HT-29 (cell line): ENCODE results near the gene POLR3A. TPM values are rescaled to one million over a fixed set of nuclear protein-coding genes. Genes with fewer than 3 reads are reported as not detected.

ENCODE experiments used
- DNase-seq: peaks from one replicate; pipeline ENCODE4 v3.0.0-alpha.2; 2015; ENCODE audit warnings: low spot score
- total RNA-seq: library from RNA; depleted of rRNA; stranded (reverse); fragments of >200 nt; shearing (Covaris generic); gene quantifications from 2 replicates; pipeline ENCODE4 v1.2.3, GENCODE V29; 2014

POLR3A gene
- total RNA-seq, 1 experiment from 2014 or later: 9.1 TPM

GRCh38 chr10:77946084-77946483 lies 83.2 kb downstream of the POLR3A start:
- no peak for DNase-seq

GRCh38 chr10:77944519-77944918 lies 84.8 kb downstream of the POLR3A start:
- DNase-seq: no peak

GRCh38 chr10:77943121-77943901 lies 86.0 kb downstream of the POLR3A start:
- peak; percentile 70 for DNase-seq

GRCh38 chr10:77941790-77942189 lies 87.5 kb downstream of the POLR3A start:
- no peak for DNase-seq

GRCh38 chr10:77940627-77941026 lies 88.7 kb downstream of the POLR3A start:
- DNase-seq: no peak

- no peak for DNase-seq
Observed at GRCh38 chr10:77940225-77940624, 89.1 kb downstream of the POLR3A start.

- DNase-seq: no peak
Observed at GRCh38 chr10:77939561-77940001, 89.7 kb downstream of the POLR3A start.

- DNase-seq: no peak
Observed at GRCh38 chr10:77936697-77937567, 92.4 kb downstream of the POLR3A start.

GRCh38 chr10:77932016-77932715 lies 97.1 kb downstream of the POLR3A start:
- DNase-seq: no peak

- no peak for DNase-seq
Observed at GRCh38 chr10:77927402-77928246, 101.7 kb downstream of the POLR3A start.

GRCh38 chr10:77926566-77927401 lies 102.5 kb downstream of the POLR3A start, which contains the start of gene DLG5:
TSS of gene DLG5 (minus strand) at chr10:77926755. CDS start at chr10:77926520, 235 bp downstream.
- no peak for DNase-seq

GRCh38 chr10:77925795-77926565 lies 103.3 kb downstream of the POLR3A start:
- DNase-seq: peak; percentile 52

GRCh38 chr10:77925410-77925794 lies 103.9 kb downstream of the POLR3A start:
- DNase-seq: peak; percentile 48

- DNase-seq: no peak
Observed at GRCh38 chr10:77922566-77923179, 106.6 kb downstream of the POLR3A start.

GRCh38 chr10:77922055-77922454 lies 107.3 kb downstream of the POLR3A start:
- DNase-seq: no peak

GRCh38 chr10:77921395-77921794 lies 107.9 kb downstream of the POLR3A start:
- DNase-seq: no peak

GRCh38 chr10:77920495-77920894 lies 108.8 kb downstream of the POLR3A start:
- DNase-seq: no peak

- DNase-seq: no peak
Observed at GRCh38 chr10:77919713-77920108, 109.6 kb downstream of the POLR3A start.
